Type B pancreatic cell (in vitro differentiated cells): ENCODE data around the gene VMP1. TPM values are rescaled to one million over a fixed set of nuclear protein-coding genes. Genes with fewer than 3 reads are reported as not detected.

ENCODE experiments used
- DNase-seq: peaks from one replicate; pipeline ENCODE4 v3.0.0; 2021; ENCODE audit warnings: mixed read lengths; ENCODE audit not compliant: unreplicated experiment; ENCODE audit errors: extremely low spot score
- H3K27ac Mint-ChIP-seq: 2 replicates; pipeline ENCODE4 v1.8.0; 2021; ENCODE audit warnings: mild to moderate bottlenecking, mixed read lengths
- H3K27me3 Mint-ChIP-seq: 2 replicates; pipeline ENCODE4 v1.8.0; 2021; ENCODE audit warnings: mixed read lengths
- H3K36me3 Mint-ChIP-seq: 2 replicates; pipeline ENCODE4 v1.8.0; 2021; ENCODE audit warnings: mixed read lengths
- H3K4me1 Mint-ChIP-seq: one replicate; pipeline ENCODE4 v1.8.0; 2021; ENCODE audit warnings: mixed read lengths; ENCODE audit not compliant: unreplicated experiment
- H3K4me3 Mint-ChIP-seq: 2 replicates; pipeline ENCODE4 v1.8.0; 2021; ENCODE audit warnings: mild to moderate bottlenecking, mixed read lengths
- H3K9me3 Mint-ChIP-seq: 2 replicates; pipeline ENCODE4 v1.8.0; 2021; ENCODE audit warnings: mixed read lengths
- CTCF ChIP-seq: fragments of 200-600 bp; sonication (generic); conservative IDR thresholded peaks from 2 replicates; pipeline ENCODE4 v1.5.0; 2021; ENCODE audit warnings: antibody characterized with exemption, mild to moderate bottlenecking
- total RNA-seq: library from RNA; stranded (reverse); gene quantifications from 2 replicates; pipeline ENCODE4 v1.2.1, GENCODE V29; 2021; ENCODE audit warnings: low replicate concordance

Gene VMP1
- total RNA-seq, 1 donor from 2014 or later, result 124 TPM

- DNase-seq, result no peak
- peaks cover 6% of the 10 kb centered on the region for H3K4me1 Mint-ChIP-seq
- no peak for TF ChIP-seq CTCF
- peaks cover 3% of the 10 kb centered on the region for H3K36me3 Mint-ChIP-seq
- no peaks in the 10 kb centered on the region for H3K27me3 Mint-ChIP-seq
- no peaks in the 10 kb centered on the region for H3K9me3 Mint-ChIP-seq
- no peak overlapping the region for H3K4me3 Mint-ChIP-seq
- H3K27ac Mint-ChIP-seq, result no peak overlapping the region
These were observed 20.5 kb downstream of the VMP1 start for GRCh38 chr17:59727817-59728533.

- H3K36me3 Mint-ChIP-seq, result peaks cover 3% of the 10 kb centered on the region
- no peaks in the 10 kb centered on the region for H3K4me1 Mint-ChIP-seq
- no peaks in the 10 kb centered on the region for H3K9me3 Mint-ChIP-seq
- DNase-seq, result no peak
- H3K27me3 Mint-ChIP-seq, result no peaks in the 10 kb centered on the region
- H3K4me3 Mint-ChIP-seq, result no peak overlapping the region
- no peak for TF ChIP-seq CTCF
- peak overlapping the region; percentile 31 for H3K27ac Mint-ChIP-seq
These were observed 22.9 kb downstream of the VMP1 start for GRCh38 chr17:59730268-59730834.

GRCh38 chr17:59733697-59734096 lies 26.2 kb downstream of the VMP1 start:
- H3K9me3 Mint-ChIP-seq, result no peaks in the 10 kb centered on the region
- H3K36me3 Mint-ChIP-seq, result peaks cover 3% of the 10 kb centered on the region
- H3K4me3 Mint-ChIP-seq, result no peak overlapping the region
- H3K27ac Mint-ChIP-seq, result no peak overlapping the region
- no peak for DNase-seq
- TF ChIP-seq CTCF, result no peak
- H3K27me3 Mint-ChIP-seq, result no peaks in the 10 kb centered on the region
- no peaks in the 10 kb centered on the region for H3K4me1 Mint-ChIP-seq

GRCh38 chr17:59734226-59734625 lies 26.8 kb downstream of the VMP1 start:
- H3K4me3 Mint-ChIP-seq, result no peak overlapping the region
- no peak for DNase-seq
- TF ChIP-seq CTCF, result no peak
- H3K27me3 Mint-ChIP-seq, result no peaks in the 10 kb centered on the region
- no peaks in the 10 kb centered on the region for H3K9me3 Mint-ChIP-seq
- no peaks in the 10 kb centered on the region for H3K4me1 Mint-ChIP-seq
- peaks cover 3% of the 10 kb centered on the region for H3K36me3 Mint-ChIP-seq
- no peak overlapping the region for H3K27ac Mint-ChIP-seq

DNA sequence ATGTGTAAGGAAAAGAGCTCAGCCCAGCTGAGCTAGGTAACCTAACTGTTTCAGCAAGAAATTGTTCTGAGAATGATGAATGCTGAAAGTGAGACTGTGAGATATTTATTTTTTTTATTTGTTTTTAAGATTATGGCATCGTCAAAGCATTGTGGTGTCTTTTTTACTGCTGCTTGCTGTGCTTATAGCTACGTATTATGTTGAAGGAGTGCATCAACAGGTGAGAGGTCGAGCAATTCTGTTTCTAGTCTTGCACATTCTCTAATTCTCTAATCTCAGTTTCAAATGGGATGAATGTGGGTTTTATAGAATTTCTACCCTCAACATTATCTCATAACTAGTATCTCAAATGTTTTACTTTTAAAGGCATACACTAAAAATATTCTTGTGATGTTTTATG lies 29.9 kb downstream of the VMP1 start:
- TF ChIP-seq CTCF, result no peak
- Mint-ChIP-seq H3K4me1 (no peaks in the 10 kb centered on the region), H3K4me3 (no peak overlapping the region), H3K27me3 (no peaks in the 10 kb centered on the region), H3K27ac (no peak overlapping the region), H3K36me3 (peaks cover 12% of the 10 kb centered on the region), H3K9me3 (no peaks in the 10 kb centered on the region)
- no peak for DNase-seq
